GM12874 (cell line): ENCODE measurements around the gene CAMTA1.

ENCODE experiments used
- TF ChIP-seq, protein P1 (sequence below): IDR thresholded peaks from 2 replicates; pipeline ENCODE4 v1.5.1; 2011; ENCODE audit warnings: low read depth, mild to moderate bottlenecking, control low read depth, low read length, moderate library complexity; ENCODE audit not compliant: insufficient read depth

CAMTA1 gene

DNA sequence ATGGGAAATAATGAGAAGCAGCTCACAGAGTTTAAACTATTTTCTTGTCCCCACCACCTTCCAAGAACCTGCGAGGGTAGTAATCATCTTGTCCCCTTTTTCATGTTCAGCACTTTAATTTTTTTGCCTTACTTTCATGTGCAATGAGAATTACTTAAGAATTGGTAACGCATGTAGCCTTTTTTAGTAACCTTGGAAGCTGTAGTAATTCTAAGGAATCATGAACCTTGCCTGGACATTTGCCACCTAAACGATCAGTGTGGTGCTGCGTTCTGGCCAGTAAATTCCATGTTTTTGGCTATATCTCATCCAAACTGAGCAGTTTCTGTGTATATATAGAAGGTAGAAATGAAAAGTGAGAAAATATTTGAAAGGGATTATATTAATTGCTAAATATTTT lies 981.9 kb downstream of the CAMTA1 start:
- TF ChIP-seq, protein P1, sequence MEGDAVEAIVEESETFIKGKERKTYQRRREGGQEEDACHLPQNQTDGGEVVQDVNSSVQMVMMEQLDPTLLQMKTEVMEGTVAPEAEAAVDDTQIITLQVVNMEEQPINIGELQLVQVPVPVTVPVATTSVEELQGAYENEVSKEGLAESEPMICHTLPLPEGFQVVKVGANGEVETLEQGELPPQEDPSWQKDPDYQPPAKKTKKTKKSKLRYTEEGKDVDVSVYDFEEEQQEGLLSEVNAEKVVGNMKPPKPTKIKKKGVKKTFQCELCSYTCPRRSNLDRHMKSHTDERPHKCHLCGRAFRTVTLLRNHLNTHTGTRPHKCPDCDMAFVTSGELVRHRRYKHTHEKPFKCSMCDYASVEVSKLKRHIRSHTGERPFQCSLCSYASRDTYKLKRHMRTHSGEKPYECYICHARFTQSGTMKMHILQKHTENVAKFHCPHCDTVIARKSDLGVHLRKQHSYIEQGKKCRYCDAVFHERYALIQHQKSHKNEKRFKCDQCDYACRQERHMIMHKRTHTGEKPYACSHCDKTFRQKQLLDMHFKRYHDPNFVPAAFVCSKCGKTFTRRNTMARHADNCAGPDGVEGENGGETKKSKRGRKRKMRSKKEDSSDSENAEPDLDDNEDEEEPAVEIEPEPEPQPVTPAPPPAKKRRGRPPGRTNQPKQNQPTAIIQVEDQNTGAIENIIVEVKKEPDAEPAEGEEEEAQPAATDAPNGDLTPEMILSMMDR, result no peak

DNA sequence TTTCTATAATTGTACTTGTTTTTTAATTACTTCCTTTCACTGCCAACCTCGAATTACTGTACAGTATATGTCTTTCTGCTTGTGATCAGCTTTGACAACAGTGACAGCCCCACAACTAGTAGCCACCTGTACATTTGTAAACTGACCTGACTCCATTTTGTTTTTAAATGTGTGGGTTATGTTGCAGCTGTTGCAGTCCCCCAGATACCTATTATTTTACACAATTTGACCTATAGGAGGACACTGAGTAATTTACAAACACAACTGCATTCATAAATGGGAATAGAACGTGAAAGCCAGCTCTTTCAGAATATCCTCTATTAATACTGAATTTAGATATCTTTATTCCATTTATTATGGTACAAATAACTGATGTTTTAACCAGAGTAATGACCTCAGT lies 983.3 kb downstream of the CAMTA1 start:
- TF ChIP-seq, protein P1, result no peak

- TF ChIP-seq, protein P1, result no peak
Observed at GRCh38 chr1:7769673-7770412, 984.6 kb downstream of the CAMTA1 start.

- TF ChIP-seq, protein P1, result no peak
Observed at GRCh38 chr1:7770669-7770996, 985.4 kb downstream of the CAMTA1 start.

- TF ChIP-seq, protein P1, result no peak
Observed at GRCh38 chr1:7770997-7771822, 986.0 kb downstream of the CAMTA1 start, which contains the start of gene VAMP3. TSS of gene VAMP3 (plus strand) at chr1:7771296. CDS start at chr1:7771384, 88 bp downstream.

DNA sequence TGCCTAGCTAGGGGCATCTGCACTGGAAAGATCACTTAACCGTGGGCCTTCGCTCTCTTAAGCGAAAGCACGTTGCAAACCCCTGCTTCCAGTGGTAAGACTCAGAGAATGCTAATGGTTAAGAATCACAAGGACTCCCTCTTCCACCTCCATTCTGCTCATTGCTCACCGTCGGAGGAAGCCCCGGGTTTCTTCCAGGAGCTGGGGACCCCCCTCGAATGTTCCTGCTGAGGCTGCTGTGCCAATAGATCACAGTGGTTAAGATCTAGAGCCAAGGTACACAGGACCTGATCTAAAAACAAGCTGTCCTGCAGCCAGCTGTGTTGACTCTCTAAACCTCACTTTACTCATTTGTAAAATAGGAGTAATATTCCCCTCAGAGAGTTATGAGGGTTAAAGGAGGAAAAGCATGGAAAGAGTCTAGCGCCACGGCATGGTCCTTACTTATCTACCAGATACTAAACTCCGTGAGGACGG lies 986.6 kb downstream of the CAMTA1 start:
- TF ChIP-seq, protein P1, result no peak

DNA sequence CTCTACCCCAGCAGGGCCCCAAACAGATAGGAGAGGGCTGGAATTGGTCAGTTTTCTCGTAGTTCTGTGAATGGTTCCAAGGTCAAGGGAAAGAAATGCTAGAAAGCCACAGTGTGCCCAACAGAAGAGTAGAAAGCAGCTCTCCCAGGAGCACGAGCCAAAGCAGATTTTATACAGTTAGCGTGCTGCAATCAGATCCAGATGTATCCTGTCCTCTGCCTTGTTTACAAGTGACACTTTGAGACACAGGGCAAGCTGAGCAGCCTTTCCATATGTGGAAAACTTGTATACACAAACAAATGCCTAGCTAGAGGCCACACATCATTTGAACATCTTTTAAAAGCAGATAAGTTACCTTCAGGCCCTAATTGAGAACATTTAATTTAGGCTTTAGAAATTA lies 992.3 kb downstream of the CAMTA1 start:
- TF ChIP-seq, protein P1, result no peak
